ENCODE results near the gene IGFBP3. TPM values are rescaled to one million over a fixed set of nuclear protein-coding genes. Genes with fewer than 3 reads are reported as not detected.

Gene IGFBP3
- total and polyA plus RNA-seq, 2 of the 13 experiments (the other 11 are each of a cell fraction or from before 2014, with no cell fraction given) = 57.5 TPM; not detected in 1

- TF ChIP-seq ZNF605 (CRISPR knock-in tag; IDR thresholded peaks at IDR 0.05) (peak; percentile 91), FOXK2 (IDR thresholded peaks at IDR 0.05) (peak; percentile 93), ZKSCAN1 (IDR thresholded peaks at IDR 0.05; ENCODE audit: low read length) (no peak), BCLAF1 (IDR thresholded peaks at IDR 0.05) (no peak), ZNF101 (CRISPR knock-in tag; IDR thresholded peaks at IDR 0.05; ENCODE audit: borderline replicate concordance, low read depth) (no peak), PATZ1 (CRISPR knock-in tag; IDR thresholded peaks at IDR 0.05) (peak; percentile 61; the same call in 1 of the 2 replicates), TMF1 (CRISPR knock-in tag; IDR thresholded peaks at IDR 0.05; ENCODE audit: low read depth) (no peak; the same call in 1 of the 2 replicates), ZNF770 (CRISPR knock-in tag; IDR thresholded peaks at IDR 0.05) (peak; percentile 56), ZSCAN22 (CRISPR knock-in tag; IDR thresholded peaks at IDR 0.05) (peak; percentile 68; the same call in 1 of the 2 replicates), AKAP8 (CRISPR knock-in tag; IDR thresholded peaks at IDR 0.05) (no peak; the same call in 1 of the 2 replicates), ARNT2 (CRISPR knock-in tag; IDR thresholded peaks at IDR 0.05; ENCODE audit: low read depth) (peak; percentile 94), ZNF687 (CRISPR knock-in tag; IDR thresholded peaks at IDR 0.05) (peak; percentile 92), RARG (CRISPR knock-in tag; IDR thresholded peaks at IDR 0.05; ENCODE audit: low read depth) (peak; percentile 70; the same call in 1 of the 2 replicates), HDAC6 (IDR thresholded peaks at IDR 0.05; ENCODE audit: low read depth, low read length) (no peak), NKX3-1 (CRISPR knock-in tag; IDR thresholded peaks at IDR 0.05) (peak; percentile 48; the same call in 1 of the 2 replicates), ATF7 (IDR thresholded peaks at IDR 0.05) (peak; percentile 77), ATF7 (CRISPR knock-in tag; IDR thresholded peaks at IDR 0.05) (peak; percentile 90)
Observed at GRCh38 chr7:45881759-45882464, 39.2 kb downstream of the IGFBP3 start (continued).

Measured in HepG2 (cell line).